ENCODE data around the gene GPRIN2. TPM values are rescaled to one million over a fixed set of nuclear protein-coding genes. Genes with fewer than 3 reads are reported as not detected.
"Not testable (repeated sequence)": the region's sequence is repeated elsewhere in the genome, so short reads cannot be mapped to it uniquely, and the experiment has no call there.

GPRIN2 gene
- total RNA-seq, 2 donors from 2014 or later: not detected

GRCh38 chr10:46530249-46531186, 25.9 kb downstream of the GPRIN2 start:
- H3K27ac Mint-ChIP-seq: no peak overlapping the region
- H3K36me3 Mint-ChIP-seq (ENCODE audit: insufficient read depth in 2 of 2): no peaks in the 10 kb centered on the region
- no peak overlapping the region for H3K4me3 Mint-ChIP-seq
- H3K9me3 Mint-ChIP-seq: no peaks in the 10 kb centered on the region
- ATAC-seq (replicated peaks in 1 of 2) (no peak), DNase-seq (no peak)
- H3K27me3 Mint-ChIP-seq (ENCODE audit: low read depth): no peaks in the 10 kb centered on the region
- no peaks in the 10 kb centered on the region for H3K4me1 Mint-ChIP-seq (ENCODE audit: low read depth)

- H3K27ac Mint-ChIP-seq; ATAC-seq (replicated peaks in 1 of 2); H3K9me3 Mint-ChIP-seq; H3K27me3 Mint-ChIP-seq (ENCODE audit: low read depth); H3K4me3 Mint-ChIP-seq; H3K36me3 Mint-ChIP-seq (ENCODE audit: insufficient read depth in 2 of 2); DNase-seq; H3K4me1 Mint-ChIP-seq (ENCODE audit: low read depth): not testable (repeated sequence)
Measured at GRCh38 chr10:46529742-46530141, 26.7 kb downstream of the GPRIN2 start.

GRCh38 chr10:46528675-46529615, 27.5 kb downstream of the GPRIN2 start:
- Mint-ChIP-seq H3K4me1 (ENCODE audit: low read depth) (no peaks in the 10 kb centered on the region), H3K36me3 (ENCODE audit: insufficient read depth in 2 of 2) (no peaks in the 10 kb centered on the region), H3K27ac (no peak overlapping the region), H3K9me3 (no peaks in the 10 kb centered on the region), H3K27me3 (ENCODE audit: low read depth) (no peaks in the 10 kb centered on the region), H3K4me3 (no peak overlapping the region)
- ATAC-seq (replicated peaks in 1 of 2) (no peak), DNase-seq (no peak)

GRCh38 chr10:46528171-46528671, 28.2 kb downstream of the GPRIN2 start:
- no peak for ATAC-seq (replicated peaks in 1 of 2)
- Mint-ChIP-seq H3K9me3 (no peaks in the 10 kb centered on the region), H3K4me3 (no peak overlapping the region), H3K4me1 (ENCODE audit: low read depth) (no peaks in the 10 kb centered on the region), H3K27me3 (ENCODE audit: low read depth) (no peaks in the 10 kb centered on the region), H3K27ac (no peak overlapping the region), H3K36me3 (ENCODE audit: insufficient read depth in 2 of 2) (no peaks in the 10 kb centered on the region)
- DNase-seq: no peak

GRCh38 chr10:46527241-46527811, 29.1 kb downstream of the GPRIN2 start:
- Mint-ChIP-seq H3K36me3 (ENCODE audit: insufficient read depth in 2 of 2) (no peaks in the 10 kb centered on the region), H3K4me3 (no peak overlapping the region), H3K9me3 (no peaks in the 10 kb centered on the region), H3K27me3 (ENCODE audit: low read depth) (no peaks in the 10 kb centered on the region), H3K4me1 (ENCODE audit: low read depth) (no peaks in the 10 kb centered on the region), H3K27ac (no peak overlapping the region)
- no peak for ATAC-seq (replicated peaks in 1 of 2)
- DNase-seq: no peak

- no peak for ATAC-seq (replicated peaks in 1 of 2)
- Mint-ChIP-seq H3K9me3 (no peaks in the 10 kb centered on the region), H3K4me3 (no peak overlapping the region), H3K27ac (no peak overlapping the region), H3K36me3 (ENCODE audit: insufficient read depth in 2 of 2) (no peaks in the 10 kb centered on the region), H3K4me1 (ENCODE audit: low read depth) (no peaks in the 10 kb centered on the region), H3K27me3 (ENCODE audit: low read depth) (no peaks in the 10 kb centered on the region)
- DNase-seq: no peak
Measured at GRCh38 chr10:46526682-46527038, 29.8 kb downstream of the GPRIN2 start.

GRCh38 chr10:46525824-46526681, 30.4 kb downstream of the GPRIN2 start:
- Mint-ChIP-seq H3K4me1 (ENCODE audit: low read depth) (no peaks in the 10 kb centered on the region), H3K9me3 (no peaks in the 10 kb centered on the region), H3K27me3 (ENCODE audit: low read depth) (no peaks in the 10 kb centered on the region), H3K36me3 (ENCODE audit: insufficient read depth in 2 of 2) (no peaks in the 10 kb centered on the region), H3K27ac (no peak overlapping the region), H3K4me3 (no peak overlapping the region)
- DNase-seq (no peak), ATAC-seq (replicated peaks in 1 of 2) (no peak)

- peak in 1 of 2 donors; percentile 28 for ATAC-seq (replicated peaks in 1 of 2)
- Mint-ChIP-seq H3K4me3 (no peak overlapping the region), H3K9me3 (no peaks in the 10 kb centered on the region), H3K27ac (no peak overlapping the region), H3K27me3 (ENCODE audit: low read depth) (no peaks in the 10 kb centered on the region), H3K4me1 (ENCODE audit: low read depth) (no peaks in the 10 kb centered on the region), H3K36me3 (ENCODE audit: insufficient read depth in 2 of 2) (no peaks in the 10 kb centered on the region)
- DNase-seq: no peak
Measured at GRCh38 chr10:46525177-46525823, 31.2 kb downstream of the GPRIN2 start.

GRCh38 chr10:46524472-46525176, 31.8 kb downstream of the GPRIN2 start:
- H3K27ac Mint-ChIP-seq: no peak overlapping the region
- no peaks in the 10 kb centered on the region for H3K27me3 Mint-ChIP-seq (ENCODE audit: low read depth)
- no peak overlapping the region for H3K4me3 Mint-ChIP-seq
- H3K9me3 Mint-ChIP-seq: no peaks in the 10 kb centered on the region
- no peaks in the 10 kb centered on the region for H3K36me3 Mint-ChIP-seq (ENCODE audit: insufficient read depth in 2 of 2)
- no peak for DNase-seq
- H3K4me1 Mint-ChIP-seq (ENCODE audit: low read depth): no peaks in the 10 kb centered on the region
- no peak for ATAC-seq (replicated peaks in 1 of 2)

- no peak for DNase-seq
- Mint-ChIP-seq H3K36me3 (ENCODE audit: insufficient read depth in 2 of 2) (no peaks in the 10 kb centered on the region), H3K27ac (no peak overlapping the region)
Measured at GRCh38 chr10:46523962-46524471, 32.4 kb downstream of the GPRIN2 start.

GRCh38 chr10:46523119-46523961, 33.1 kb downstream of the GPRIN2 start:
- H3K9me3 Mint-ChIP-seq: no peaks in the 10 kb centered on the region
- no peak for DNase-seq
- no peak overlapping the region for H3K27ac Mint-ChIP-seq

More at GRCh38 chr10:46523962-46524471, 32.4 kb downstream of the GPRIN2 start:
- ATAC-seq (replicated peaks in 1 of 2): no peak
- Mint-ChIP-seq H3K27me3 (ENCODE audit: low read depth) (no peaks in the 10 kb centered on the region), H3K4me3 (no peak overlapping the region), H3K9me3 (no peaks in the 10 kb centered on the region), H3K4me1 (ENCODE audit: low read depth) (no peaks in the 10 kb centered on the region)

More at GRCh38 chr10:46523119-46523961, 33.1 kb downstream of the GPRIN2 start:
- no peaks in the 10 kb centered on the region for H3K27me3 Mint-ChIP-seq (ENCODE audit: low read depth)
- no peak overlapping the region for H3K4me3 Mint-ChIP-seq
- H3K4me1 Mint-ChIP-seq (ENCODE audit: low read depth): no peaks in the 10 kb centered on the region
- H3K36me3 Mint-ChIP-seq (ENCODE audit: insufficient read depth in 2 of 2): no peaks in the 10 kb centered on the region
- no peak for ATAC-seq (replicated peaks in 1 of 2)
